Suprapubic skin (tissue), 4 donors: ENCODE data around the gene VPS37B.

ENCODE experiments used
- CTCF ChIP-seq, 2 donors: fragments of 200-600 bp in 1 of 2; fragments of 450-650 bp in 1 of 2; sonication (generic) in 1 of 2; IDR thresholded peaks; one replicate each; pipeline ENCODE4 v1.5.1; 2016 to 2019; ENCODE audit warnings: antibody characterized with exemption in 2 of 2, mild to moderate bottlenecking in 1 of 2, moderate library complexity in 1 of 2
- POLR2A ChIP-seq, 2 donors: fragments of 450-650 bp; IDR thresholded peaks; one replicate each; pipeline ENCODE4 v1.6.1; 2017; ENCODE audit warnings: antibody characterized with exemption in 2 of 2, mild to moderate bottlenecking in 2 of 2, moderate library complexity in 2 of 2
- POLR2AphosphoS5 ChIP-seq, 3 donors: sonication (generic); formaldehyde crosslinking; IDR thresholded peaks; one replicate each; pipeline ENCODE4 v1.6.1; 2017; ENCODE audit warnings: antibody characterized with exemption in 3 of 3

GRCh38 chr12:122878780-122879612 lies 16.9 kb downstream of the VPS37B start:
- TF ChIP-seq POLR2AphosphoS5 (IDR thresholded peaks at IDR 0.05) (no peak), CTCF (IDR thresholded peaks at IDR 0.05) (no peak), POLR2A (IDR thresholded peaks at IDR 0.05) (no peak)
